Measurements from ENCODE around the gene BTBD2. TPM values are rescaled to one million over a fixed set of nuclear protein-coding genes. Genes with fewer than 3 reads are reported as not detected.
A peak's percentile ranks its signal among the peaks of the same experiment; 100 is the strongest.

The BTBD2 gene
- total RNA-seq, 3 donors from 2014 or later = 52.0 to 67.2 (median 54.4) TPM

DNA sequence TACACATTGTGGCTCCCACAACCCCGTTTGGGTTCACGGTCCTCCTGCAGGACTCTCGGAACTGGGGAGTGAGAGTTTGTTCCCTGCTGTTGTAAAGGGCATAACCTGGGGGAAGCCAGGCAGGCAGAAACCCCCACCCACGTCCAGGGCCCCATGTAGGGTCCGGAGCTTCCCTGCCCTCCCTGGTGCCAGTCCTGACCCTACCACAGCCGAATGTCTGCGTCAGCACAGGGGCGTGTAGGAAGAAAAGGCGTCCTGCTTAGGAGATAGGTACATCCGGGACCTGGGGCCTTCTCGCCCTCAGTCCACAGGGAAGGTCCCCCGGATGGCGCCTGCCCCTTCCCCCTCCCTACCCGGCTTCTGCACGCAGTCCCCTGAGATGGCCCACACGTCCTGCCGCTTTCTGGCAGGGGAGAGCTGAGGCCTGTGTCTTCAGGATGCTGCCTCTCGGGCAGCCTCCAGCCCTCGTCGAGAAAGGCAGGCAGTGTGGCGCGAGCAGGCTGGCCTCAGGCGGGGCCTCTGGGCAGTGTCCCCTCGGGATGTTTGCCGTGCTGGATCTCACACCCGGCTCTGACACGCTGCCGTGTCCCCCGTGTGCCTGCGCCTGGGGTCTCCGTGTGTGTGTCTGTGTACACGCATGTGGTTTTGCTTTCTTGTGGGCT is 55.5 kb downstream of the BTBD2 start:
- no peak for DNase-seq (ENCODE audit: low spot score in 2 of 2)
- Histone ChIP-seq H3K4me3 (no peak overlapping the region), H3K27me3 (no peaks in the 10 kb centered on the region), H3K9me3 (no peaks in the 10 kb centered on the region), H3K27ac (no peak overlapping the region), H3K4me1 (no peaks in the 10 kb centered on the region), H3K36me3 (no peaks in the 10 kb centered on the region)
- TF ChIP-seq POLR2AphosphoS5 (IDR thresholded peaks at IDR 0.05) (no peak), POLR2A (IDR thresholded peaks at IDR 0.05) (no peak)
- TF ChIP-seq, protein P1, sequence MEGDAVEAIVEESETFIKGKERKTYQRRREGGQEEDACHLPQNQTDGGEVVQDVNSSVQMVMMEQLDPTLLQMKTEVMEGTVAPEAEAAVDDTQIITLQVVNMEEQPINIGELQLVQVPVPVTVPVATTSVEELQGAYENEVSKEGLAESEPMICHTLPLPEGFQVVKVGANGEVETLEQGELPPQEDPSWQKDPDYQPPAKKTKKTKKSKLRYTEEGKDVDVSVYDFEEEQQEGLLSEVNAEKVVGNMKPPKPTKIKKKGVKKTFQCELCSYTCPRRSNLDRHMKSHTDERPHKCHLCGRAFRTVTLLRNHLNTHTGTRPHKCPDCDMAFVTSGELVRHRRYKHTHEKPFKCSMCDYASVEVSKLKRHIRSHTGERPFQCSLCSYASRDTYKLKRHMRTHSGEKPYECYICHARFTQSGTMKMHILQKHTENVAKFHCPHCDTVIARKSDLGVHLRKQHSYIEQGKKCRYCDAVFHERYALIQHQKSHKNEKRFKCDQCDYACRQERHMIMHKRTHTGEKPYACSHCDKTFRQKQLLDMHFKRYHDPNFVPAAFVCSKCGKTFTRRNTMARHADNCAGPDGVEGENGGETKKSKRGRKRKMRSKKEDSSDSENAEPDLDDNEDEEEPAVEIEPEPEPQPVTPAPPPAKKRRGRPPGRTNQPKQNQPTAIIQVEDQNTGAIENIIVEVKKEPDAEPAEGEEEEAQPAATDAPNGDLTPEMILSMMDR (IDR thresholded peaks at IDR 0.05) = no peak
- intact Hi-C loops (cut with DNase I; ENCODE audit: low total_unique reads) = no loop called here

DNA sequence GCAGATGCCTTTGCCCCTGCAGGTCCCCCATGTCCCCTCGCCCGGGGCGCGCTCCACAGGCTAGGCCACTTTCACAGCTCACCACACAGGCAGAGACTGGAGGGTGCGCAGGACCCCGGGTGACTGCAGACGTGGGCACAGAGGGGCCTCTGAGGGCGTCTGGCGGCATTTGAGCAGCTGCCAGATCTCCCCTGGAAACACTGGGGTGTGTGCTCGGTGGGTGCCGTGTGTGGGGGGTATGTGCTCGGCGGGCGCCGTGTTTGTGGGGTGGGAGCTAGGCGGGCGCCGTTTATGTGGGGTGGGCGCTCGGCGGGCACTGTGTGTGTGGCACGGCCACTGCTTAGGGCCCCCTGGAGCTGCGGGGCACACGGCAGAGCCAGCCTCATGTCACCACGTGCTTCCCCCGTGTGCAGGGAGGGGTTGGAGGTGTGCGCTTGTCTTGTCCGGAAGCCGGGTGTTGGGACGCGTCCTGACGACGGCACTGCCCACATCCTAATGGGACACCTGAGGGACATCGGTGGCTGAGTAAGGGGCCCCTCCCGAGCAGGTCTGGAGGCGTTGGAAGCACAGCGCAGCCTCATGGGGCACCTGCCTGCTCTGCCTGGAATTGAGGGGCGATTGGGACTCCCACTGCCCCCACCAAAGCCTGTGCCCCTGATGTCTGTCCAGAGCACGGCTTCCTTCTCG is 57.8 kb downstream of the BTBD2 start:
- no peak overlapping the region for H3K4me3 ChIP-seq
- TF ChIP-seq, protein P1 (IDR thresholded peaks at IDR 0.05) = no peak
- TF ChIP-seq POLR2AphosphoS5 (IDR thresholded peaks at IDR 0.05) (no peak), POLR2A (IDR thresholded peaks at IDR 0.05) (no peak)

DNA sequence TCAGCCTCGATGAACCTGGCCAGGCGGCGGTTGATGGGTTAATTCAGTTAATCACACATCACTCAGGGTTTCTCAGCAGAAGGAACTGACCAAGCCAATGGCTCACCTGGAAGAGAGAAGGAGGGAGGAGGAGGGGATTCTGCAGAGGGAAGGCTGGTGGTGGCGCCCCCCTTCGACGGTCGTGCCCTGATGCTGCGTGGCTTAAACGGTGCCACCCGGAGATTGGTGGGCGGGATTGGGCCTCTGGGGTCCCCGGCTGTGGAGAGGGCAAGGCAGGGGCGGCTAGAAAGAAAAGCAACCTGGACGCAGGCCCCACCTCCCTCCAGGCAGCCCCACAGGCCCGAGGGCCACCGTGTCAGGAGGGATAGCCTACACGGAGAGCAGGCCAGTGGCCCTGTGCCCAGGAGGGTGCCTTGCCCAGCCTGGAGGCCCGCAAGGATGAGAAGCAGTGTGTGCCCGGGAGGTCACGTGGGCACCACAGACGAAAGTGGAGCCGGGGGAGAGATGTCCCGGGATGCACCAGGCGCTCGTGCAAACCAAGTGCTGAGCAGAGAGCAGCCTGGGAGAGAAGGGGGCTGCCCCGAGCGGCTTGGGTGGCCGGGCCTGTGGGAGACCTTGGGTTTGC is 58.5 kb downstream of the BTBD2 start:
- H3K4me1 ChIP-seq = no peaks in the 10 kb centered on the region
- H3K4me3 ChIP-seq = peak overlapping the region in 1 of 3 donors; percentile 5
- TF ChIP-seq, protein P1 (IDR thresholded peaks at IDR 0.05) = no peak
- no peak for TF ChIP-seq POLR2A (IDR thresholded peaks at IDR 0.05)
- no peak for TF ChIP-seq POLR2AphosphoS5 (IDR thresholded peaks at IDR 0.05)
- H3K27me3 ChIP-seq = no peaks in the 10 kb centered on the region
- H3K9me3 ChIP-seq = no peaks in the 10 kb centered on the region
- intact Hi-C loops (cut with DNase I; ENCODE audit: low total_unique reads) = no loop called here
- H3K27ac ChIP-seq = no peak overlapping the region
- DNase-seq (ENCODE audit: low spot score in 2 of 2) = no peak
- H3K36me3 ChIP-seq = no peaks in the 10 kb centered on the region

More for the DNA sequence above, 57.8 kb downstream of the BTBD2 start:
- intact Hi-C loops (cut with DNase I; ENCODE audit: low total_unique reads) = no loop called here
- Histone ChIP-seq H3K27ac (no peak overlapping the region), H3K27me3 (no peaks in the 10 kb centered on the region), H3K9me3 (no peaks in the 10 kb centered on the region), H3K4me1 (no peaks in the 10 kb centered on the region), H3K36me3 (no peaks in the 10 kb centered on the region)
- no peak for DNase-seq (ENCODE audit: low spot score in 2 of 2)

DNA sequence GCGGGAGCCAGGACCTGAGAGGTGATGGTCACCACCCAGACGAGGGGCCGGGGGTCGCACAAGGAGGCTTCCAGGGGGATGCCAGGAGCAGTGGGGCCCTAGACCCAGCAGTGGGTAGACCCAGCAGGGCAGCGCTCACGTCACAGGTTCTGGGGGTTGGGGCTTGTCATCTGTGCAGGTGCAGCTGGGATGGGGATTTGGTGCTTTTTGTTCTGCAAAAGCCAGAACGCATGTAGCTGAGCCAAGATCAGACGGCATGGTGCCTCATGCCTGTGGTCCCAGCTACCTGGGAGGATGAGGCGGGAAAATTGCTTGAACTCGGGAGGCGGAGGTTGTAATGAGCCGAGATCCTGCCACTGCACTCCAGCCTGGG is 59.4 kb downstream of the BTBD2 start:
- no peaks in the 10 kb centered on the region for H3K9me3 ChIP-seq
- no peak for TF ChIP-seq POLR2AphosphoS5 (IDR thresholded peaks at IDR 0.05)
- no peak for TF ChIP-seq POLR2A (IDR thresholded peaks at IDR 0.05)
- TF ChIP-seq, protein P1 (IDR thresholded peaks at IDR 0.05) = no peak
- H3K36me3 ChIP-seq = no peaks in the 10 kb centered on the region
- no peak overlapping the region for H3K27ac ChIP-seq
- no peak overlapping the region for H3K4me3 ChIP-seq
- no peaks in the 10 kb centered on the region for H3K27me3 ChIP-seq
- H3K4me1 ChIP-seq = no peaks in the 10 kb centered on the region
- DNase-seq (ENCODE audit: low spot score in 2 of 2) = no peak
- intact Hi-C loops (cut with DNase I; ENCODE audit: low total_unique reads) = no loop called here
